Stimulated activated CD4-positive, alpha-beta T cell treated with anti-CD3 and anti-CD28 coated beads, Interleukin-4, amount 100 ng/mL, for 1 hour (primary cell): ENCODE results near the gene PPP1R7.

Experiments
- DNase-seq: peaks from one replicate; pipeline ENCODE4 v3.0.0-alpha.2; 2020

PPP1R7 gene

GRCh38 chr2:241141214-241141770, 9.0 kb upstream of the PPP1R7 start:
- no peak for DNase-seq

GRCh38 chr2:241142063-241142462, 8.2 kb upstream of the PPP1R7 start:
- no peak for DNase-seq

GRCh38 chr2:241142593-241142992, 7.7 kb upstream of the PPP1R7 start:
- DNase-seq, result no peak

GRCh38 chr2:241146286-241146685, 4.0 kb upstream of the PPP1R7 start:
- no peak for DNase-seq

DNA sequence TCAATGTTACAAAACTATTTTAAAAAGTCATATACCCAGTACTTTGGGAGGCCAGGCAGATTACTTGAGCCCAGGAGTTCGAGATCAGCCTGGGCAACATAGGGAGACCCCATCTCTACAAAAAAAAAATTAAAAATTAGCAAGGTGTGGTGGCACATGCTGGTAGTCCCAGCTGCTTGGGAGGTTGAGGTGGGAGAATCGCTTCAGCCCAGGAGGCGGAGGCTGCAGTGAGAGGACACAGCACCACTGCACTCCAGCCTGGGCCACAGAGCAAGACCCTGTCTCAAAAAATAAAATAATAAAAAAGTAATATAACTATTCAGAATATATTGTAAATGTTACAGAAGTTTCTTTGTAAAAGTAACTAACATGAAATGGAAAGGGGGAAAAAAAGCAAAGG, 2.9 kb upstream of the PPP1R7 start:
- no peak for DNase-seq

DNA sequence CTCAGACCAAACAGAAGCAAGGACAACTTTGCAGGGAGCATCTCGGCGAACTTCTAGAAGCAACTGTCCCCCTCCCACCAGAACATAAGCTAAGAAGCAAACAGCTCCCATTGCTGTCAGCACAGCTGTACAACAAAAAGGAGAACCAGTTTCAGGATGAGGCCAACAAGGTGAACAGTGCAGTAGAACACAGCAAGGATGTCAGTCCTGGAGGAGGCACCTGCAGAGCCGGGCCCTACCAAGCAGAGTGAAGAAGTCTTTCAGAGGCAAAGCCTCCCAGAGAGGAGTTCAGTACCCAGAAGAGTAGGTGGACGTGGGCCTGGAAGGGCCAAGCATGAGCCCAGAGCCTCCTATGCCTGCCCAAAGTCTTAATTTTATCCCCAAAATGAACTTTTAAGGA, 2.0 kb upstream of the PPP1R7 start:
- no peak for DNase-seq

- peak; percentile 91 for DNase-seq
Observed at GRCh38 chr2:241148891-241149674, 1.2 kb upstream of the PPP1R7 start, which contains the start of gene PASK. Gene PASK (minus strand): TSS chr2:241149472. CDS start chr2:241143032, 6,440 bp downstream.

DNA sequence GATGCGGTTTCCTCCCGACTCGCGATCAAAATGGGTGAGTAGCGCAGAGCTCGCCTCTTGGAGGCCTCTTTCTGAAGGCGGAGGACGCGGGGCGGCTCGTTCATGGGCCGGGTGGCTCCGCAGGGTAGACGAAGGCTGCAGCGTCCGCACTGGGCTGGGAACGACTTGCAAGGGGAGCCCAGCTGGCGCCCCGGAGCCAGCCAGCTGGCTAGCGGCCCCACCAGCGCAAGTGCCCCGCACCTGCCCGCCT, 667 bp upstream of the PPP1R7 start:
- no peak for DNase-seq

DNA sequence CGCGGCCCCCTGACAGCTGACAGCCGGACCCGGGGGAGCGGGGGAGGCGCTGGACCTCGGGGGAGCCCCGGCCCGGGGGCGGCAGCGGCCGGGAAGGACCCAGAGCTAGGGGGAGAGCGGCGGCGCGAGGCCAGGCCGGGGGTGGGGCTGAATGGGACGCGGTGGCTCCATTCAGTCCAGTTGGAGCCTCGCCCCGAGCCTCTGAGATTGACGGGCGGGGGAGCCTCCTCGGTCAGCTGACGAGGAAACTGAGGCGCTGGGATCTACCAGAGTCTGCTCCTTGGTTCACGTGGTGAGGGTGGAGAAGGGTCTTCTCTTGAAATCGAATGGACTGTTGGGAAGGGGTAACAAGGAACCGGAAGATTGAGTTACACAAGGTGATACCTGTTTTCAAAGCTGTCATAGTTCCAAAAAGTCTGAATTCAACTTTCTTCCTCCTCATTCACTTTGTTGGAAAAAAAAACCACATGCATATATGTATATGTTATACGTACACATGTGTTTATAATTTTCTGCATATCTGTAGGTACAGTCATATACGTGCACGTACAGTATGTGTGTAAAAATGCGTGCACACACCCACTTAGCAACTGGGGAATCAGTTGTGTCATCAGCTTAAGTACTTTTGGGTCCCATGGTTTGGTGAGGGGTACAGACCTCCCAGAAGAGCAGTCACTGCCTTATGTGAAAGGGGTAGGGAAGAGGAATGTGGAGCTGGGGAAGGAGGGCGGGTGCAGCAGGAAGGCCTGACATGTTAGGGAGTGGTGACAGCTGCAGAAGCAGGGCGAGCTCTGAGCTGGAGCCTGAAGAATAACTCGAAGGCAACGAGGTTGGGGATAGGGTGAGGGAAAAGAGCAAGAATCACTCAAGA, 628 bp downstream of the PPP1R7 start:
- DNase-seq, result no peak

GRCh38 chr2:241151934-241152660, 1.8 kb downstream of the PPP1R7 start:
- DNase-seq, result no peak

DNA sequence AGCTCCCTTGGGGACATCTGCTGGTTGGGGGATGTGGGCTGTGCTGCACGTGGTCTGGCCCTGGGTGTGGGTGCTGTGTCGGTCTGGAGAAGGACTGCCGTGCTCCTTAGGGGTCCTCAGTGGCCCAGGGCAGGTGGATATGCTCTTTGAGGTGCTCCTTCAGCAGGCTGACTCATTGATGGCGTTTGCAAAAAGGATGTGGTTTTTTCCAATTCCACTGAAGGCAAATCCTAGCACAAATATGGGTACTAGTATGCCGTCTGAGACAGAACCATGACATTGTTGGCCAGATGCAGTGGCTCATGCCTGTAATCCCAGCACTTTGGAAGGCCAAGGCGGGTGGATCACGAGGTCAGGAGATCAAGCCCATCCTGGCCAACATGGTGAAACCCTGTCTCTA, 3.3 kb downstream of the PPP1R7 start:
- no peak for DNase-seq

DNA sequence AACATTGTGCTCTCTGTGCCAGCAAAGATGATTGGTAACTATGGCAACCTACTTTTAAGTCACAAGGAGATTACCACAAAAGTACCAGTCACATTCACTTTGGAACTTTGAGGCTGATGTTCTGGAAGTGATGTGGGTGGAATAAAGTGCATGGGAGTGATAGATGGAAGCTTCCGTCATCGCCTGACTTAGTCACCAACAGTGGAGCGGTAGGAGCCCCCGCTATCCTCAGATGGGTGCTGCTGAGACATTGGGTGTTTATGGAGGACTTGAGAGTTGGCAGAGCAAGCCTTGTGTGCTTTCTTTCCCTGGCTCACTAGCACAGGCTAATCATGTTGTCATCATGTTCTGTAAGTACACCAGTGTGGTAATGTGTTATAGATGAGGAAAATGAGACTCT, 4.6 kb downstream of the PPP1R7 start:
- DNase-seq, result no peak

DNA sequence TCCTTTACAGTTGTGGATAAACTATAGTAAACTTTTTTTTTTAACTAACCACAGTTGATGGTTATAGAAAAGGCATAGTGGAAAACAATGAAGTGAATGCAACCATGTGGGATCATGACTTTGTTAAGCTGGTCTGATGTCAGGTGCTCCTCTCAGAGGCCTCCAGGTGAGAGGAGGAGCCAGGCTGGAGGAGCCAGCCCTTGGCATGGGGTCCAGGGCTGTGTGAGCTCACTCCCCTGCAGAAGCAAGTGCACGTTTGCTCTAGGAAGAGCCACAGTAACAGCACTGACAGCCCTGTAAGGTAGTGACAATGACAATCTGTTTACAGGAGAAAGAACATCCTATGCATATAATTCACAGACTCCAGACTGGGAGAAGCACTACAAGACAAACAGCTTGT, 5.7 kb downstream of the PPP1R7 start:
- no peak for DNase-seq

DNA sequence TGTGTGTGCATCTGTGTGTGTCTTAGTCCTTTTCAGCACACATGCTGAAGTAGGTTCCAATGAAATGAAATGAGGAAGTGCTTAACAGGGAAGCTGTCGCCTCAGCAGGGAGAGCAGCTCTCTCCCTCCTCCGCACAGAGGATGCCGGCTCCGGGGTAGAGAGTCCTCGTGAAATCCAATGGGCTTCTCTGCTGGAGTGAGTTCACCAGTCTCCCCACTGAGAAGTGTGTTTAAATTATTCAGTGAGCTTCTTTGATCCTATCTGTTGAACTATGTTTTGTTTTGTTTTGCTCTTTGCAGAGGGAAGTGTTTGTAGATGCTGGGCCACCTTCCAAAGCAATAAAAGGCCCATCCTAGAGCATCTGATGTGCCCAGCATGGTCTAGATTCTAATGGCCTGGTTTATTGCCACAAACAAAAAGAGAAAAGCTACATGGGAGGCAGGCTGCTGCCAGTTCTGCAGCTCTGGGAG, 6.7 kb downstream of the PPP1R7 start:
- no peak for DNase-seq

GRCh38 chr2:241157841-241158545, 7.7 kb downstream of the PPP1R7 start:
- DNase-seq, result no peak

- no peak for DNase-seq
Observed at GRCh38 chr2:241158546-241158900, 8.3 kb downstream of the PPP1R7 start.

DNA sequence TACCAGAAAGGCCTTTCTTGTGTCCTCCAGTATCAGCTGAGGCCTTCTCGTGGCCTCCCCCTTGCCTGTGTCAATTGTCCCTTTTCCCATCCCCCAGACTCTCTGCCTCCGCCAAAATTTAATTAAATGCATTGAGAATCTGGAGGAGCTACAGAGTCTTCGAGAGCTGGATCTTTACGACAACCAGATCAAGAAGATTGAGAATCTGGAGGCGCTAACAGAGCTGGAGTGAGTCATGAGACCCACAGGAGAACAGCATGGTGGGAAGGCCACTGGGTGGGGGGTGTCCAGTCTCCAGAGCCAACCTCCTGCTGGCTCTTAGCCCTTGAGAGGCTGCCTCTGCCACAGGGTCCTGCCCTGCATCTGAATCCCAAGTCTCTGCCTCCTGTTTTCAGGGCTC, 8.8 kb downstream of the PPP1R7 start:
- no peak for DNase-seq

- DNase-seq, result no peak
Observed at GRCh38 chr2:241160318-241160717, 10.1 kb downstream of the PPP1R7 start.

- no peak for DNase-seq
Observed at GRCh38 chr2:241161646-241162281, 11.5 kb downstream of the PPP1R7 start.

DNA sequence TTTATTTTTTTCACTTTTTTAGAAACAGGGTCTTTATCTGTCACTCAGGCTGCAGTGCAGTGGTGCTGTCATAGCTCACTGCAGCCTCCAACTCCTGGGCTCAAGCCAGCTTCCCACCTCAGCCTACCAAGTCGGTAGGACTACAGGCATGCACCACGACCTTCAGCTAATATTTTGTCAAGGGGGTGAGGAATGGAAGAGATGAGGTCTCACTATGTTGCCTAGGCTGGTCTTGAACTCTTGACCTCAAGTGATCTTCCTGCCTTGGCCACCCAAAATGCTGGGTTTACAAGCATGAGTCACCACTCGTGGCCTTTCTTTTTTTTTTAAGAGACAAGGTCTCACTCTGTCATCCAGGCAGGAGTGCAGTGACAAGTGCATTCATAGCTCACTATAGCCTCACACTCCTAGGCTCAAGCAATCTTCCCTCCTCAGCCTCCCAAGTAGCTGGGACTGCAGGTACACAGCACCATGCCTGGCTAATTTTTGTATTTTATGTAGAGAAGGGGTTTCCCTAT, 13.4 kb downstream of the PPP1R7 start:
- no peak for DNase-seq

GRCh38 chr2:241168366-241168765, 18.1 kb downstream of the PPP1R7 start:
- no peak for DNase-seq

- DNase-seq, result no peak
Observed at GRCh38 chr2:241173557-241173956, 23.3 kb downstream of the PPP1R7 start.
